Esophagus muscularis mucosa (tissue), 4 donors: ENCODE data around the gene KRT78. TPM values are rescaled to one million over a fixed set of nuclear protein-coding genes. Genes with fewer than 3 reads are reported as not detected.
"Not testable (repeated sequence)": the region's sequence is repeated elsewhere in the genome, so short reads cannot be mapped to it uniquely, and the experiment has no call there.

Experiments
- DNase-seq: peaks from one replicate; pipeline ENCODE4 v3.0.0-alpha.2; 2017; ENCODE audit errors: extremely low spot score
- H3K27ac ChIP-seq, 4 donors: fragments of 200-600 bp; sonication (generic); replicated peaks in 1 of 4; 1 replicate in 3 of 4; 2 replicates in 1 of 4; pipeline ENCODE4 v1.5.1; 2016 to 2019; ENCODE audit warnings: mild to moderate bottlenecking in 1 of 4
- H3K27me3 ChIP-seq, 4 donors: fragments of 200-600 bp; sonication (generic); one replicate each; pipeline versions ENCODE4 v1.5.1 to v1.6.0; 2016 to 2019
- H3K36me3 ChIP-seq, 4 donors: fragments of 200-600 bp; sonication (generic); one replicate each; pipeline ENCODE4 v1.5.1; 2016 to 2019
- H3K4me1 ChIP-seq, 4 donors: fragments of 200-600 bp; sonication (generic); one replicate each; pipeline ENCODE4 v1.5.1; 2016 to 2019
- H3K4me3 ChIP-seq, 4 donors: fragments of 200-600 bp; sonication (generic); 1 replicate in 2 of 4; 2 replicates in 2 of 4; pipeline ENCODE4 v1.5.1; 2016 to 2019; ENCODE audit warnings: mild to moderate bottlenecking in 4 of 4, moderate library complexity in 1 of 4
- H3K9me3 ChIP-seq, 4 donors: fragments of 200-600 bp; sonication (generic); 1 replicate in 3 of 4; 2 replicates in 1 of 4; pipeline ENCODE4 v1.5.1; 2016 to 2019
- EP300 ChIP-seq: sonication (generic); formaldehyde crosslinking; IDR thresholded peaks from one replicate; pipeline ENCODE4 v1.6.1; 2017; ENCODE audit warnings: antibody characterized with exemption
- POLR2A ChIP-seq: fragments of 450-650 bp; IDR thresholded peaks from one replicate; pipeline ENCODE4 v1.6.1; 2017; ENCODE audit warnings: antibody characterized with exemption, moderate library complexity, mild to moderate bottlenecking, low read depth
- POLR2AphosphoS5 ChIP-seq, 2 donors: sonication (generic); formaldehyde crosslinking; IDR thresholded peaks; one replicate each; pipeline ENCODE4 v1.6.1; 2017; ENCODE audit warnings: antibody characterized with exemption in 2 of 2
- WGBS: methylation state at CpG from one replicate; pipeline ENCODE4 v1.1.5; 2018; 5-methylcytosine and 5-hydroxymethylcytosine counted together
- intact Hi-C: fragments of 100-400 bp; cut with DNase I; formaldehyde crosslinking; loops from one replicate; pipeline ENCODE4 v1.15.1; 2023
- total RNA-seq, 4 donors: library from RNA; depleted of rRNA; stranded (reverse); fragments of >200 nt; gene quantifications; one replicate each; pipeline versions ENCODE4 v1.1.0 to v1.2.1, GENCODE V29; 2016
- TF ChIP-seq, protein P1 (sequence below), 3 experiments: fragments of 200-600 bp in 2 of 3; fragments of 450-650 bp in 1 of 3; sonication (generic) in 2 of 3; IDR thresholded peaks; one replicate each; pipeline ENCODE4 v1.5.1; 2017 to 2019; ENCODE audit warnings: antibody characterized with exemption in 3 of 3, mild to moderate bottlenecking in 2 of 3, moderate library complexity in 1 of 3

KRT78 gene
- total RNA-seq, 4 donors from 2014 or later: 0.33 to 2.1 (median 0.75) TPM; not detected in 1

GRCh38 chr12:52892207-52892852 lies 43.5 kb upstream of the KRT78 start:
- WGBS: 88% methylated on average over 7 of the region's 7 CpGs
- Histone ChIP-seq H3K36me3 (peaks cover 0 to 8% (median 3%) of the 10 kb centered on the region in 4 donors), H3K9me3 (no peaks in the 10 kb centered on the region), H3K27me3 (no peaks in the 10 kb centered on the region), H3K4me3 (no peak overlapping the region), H3K27ac (no peak overlapping the region), H3K4me1 (peaks cover 0 to 22% (median 15%) of the 10 kb centered on the region in 4 donors)
- DNase-seq: no peak
- intact Hi-C loops: no loop called here
- TF ChIP-seq POLR2A: no peak

DNA sequence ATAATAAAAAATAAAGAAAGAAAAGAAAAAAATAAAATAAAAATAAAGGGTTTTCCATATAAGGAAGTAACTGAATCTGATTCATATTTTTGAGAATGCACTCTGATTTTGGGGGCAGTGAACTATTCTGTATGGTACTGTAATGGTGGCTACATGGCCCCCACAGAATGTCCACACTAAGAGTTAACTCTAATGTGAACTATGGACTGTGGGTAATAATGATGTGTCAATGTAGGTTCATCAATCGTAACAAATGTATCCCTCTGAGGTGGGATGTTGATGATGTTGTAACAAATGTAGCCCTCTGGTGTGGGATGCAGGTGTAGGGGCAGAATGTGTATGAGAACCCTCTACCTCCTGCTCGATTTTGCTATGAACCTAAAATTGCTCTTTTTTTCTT lies 42.2 kb upstream of the KRT78 start:
- Histone ChIP-seq H3K27me3 (no peaks in the 10 kb centered on the region), H3K36me3 (no peaks in the 10 kb centered on the region), H3K9me3 (no peaks in the 10 kb centered on the region), H3K4me3 (no peak overlapping the region), H3K4me1 (peaks cover 0 to 9% (median 2%) of the 10 kb centered on the region in 4 donors), H3K27ac (no peak overlapping the region)
- DNase-seq: no peak
- intact Hi-C loops: no loop called here
- TF ChIP-seq, protein P1, sequence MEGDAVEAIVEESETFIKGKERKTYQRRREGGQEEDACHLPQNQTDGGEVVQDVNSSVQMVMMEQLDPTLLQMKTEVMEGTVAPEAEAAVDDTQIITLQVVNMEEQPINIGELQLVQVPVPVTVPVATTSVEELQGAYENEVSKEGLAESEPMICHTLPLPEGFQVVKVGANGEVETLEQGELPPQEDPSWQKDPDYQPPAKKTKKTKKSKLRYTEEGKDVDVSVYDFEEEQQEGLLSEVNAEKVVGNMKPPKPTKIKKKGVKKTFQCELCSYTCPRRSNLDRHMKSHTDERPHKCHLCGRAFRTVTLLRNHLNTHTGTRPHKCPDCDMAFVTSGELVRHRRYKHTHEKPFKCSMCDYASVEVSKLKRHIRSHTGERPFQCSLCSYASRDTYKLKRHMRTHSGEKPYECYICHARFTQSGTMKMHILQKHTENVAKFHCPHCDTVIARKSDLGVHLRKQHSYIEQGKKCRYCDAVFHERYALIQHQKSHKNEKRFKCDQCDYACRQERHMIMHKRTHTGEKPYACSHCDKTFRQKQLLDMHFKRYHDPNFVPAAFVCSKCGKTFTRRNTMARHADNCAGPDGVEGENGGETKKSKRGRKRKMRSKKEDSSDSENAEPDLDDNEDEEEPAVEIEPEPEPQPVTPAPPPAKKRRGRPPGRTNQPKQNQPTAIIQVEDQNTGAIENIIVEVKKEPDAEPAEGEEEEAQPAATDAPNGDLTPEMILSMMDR (IDR thresholded peaks at IDR 0.05): no peak
- no peak for TF ChIP-seq POLR2AphosphoS5 (IDR thresholded peaks at IDR 0.05)
- no peak for TF ChIP-seq POLR2A
- TF ChIP-seq EP300: no peak
- WGBS: 63% methylated on average over 2 of the region's 2 CpGs

GRCh38 chr12:52890417-52890816 lies 41.6 kb upstream of the KRT78 start:
- H3K27me3 ChIP-seq: no peaks in the 10 kb centered on the region
- no peak for DNase-seq
- 93% methylated on average over 3 of the region's 3 CpGs for WGBS
- intact Hi-C loops: no loop called here
- TF ChIP-seq POLR2AphosphoS5 (IDR thresholded peaks at IDR 0.05) (no peak), POLR2A (no peak), EP300 (no peak)
- TF ChIP-seq, protein P1 (IDR thresholded peaks at IDR 0.05): no peak
- no peaks in the 10 kb centered on the region for H3K9me3 ChIP-seq
- H3K4me3 ChIP-seq: no peak overlapping the region
- no peak overlapping the region for H3K27ac ChIP-seq
- H3K36me3 ChIP-seq: no peaks in the 10 kb centered on the region
- peaks cover 0 to 3% (median 0%) of the 10 kb centered on the region in 4 donors for H3K4me1 ChIP-seq

GRCh38 chr12:52884526-52885293 lies 35.9 kb upstream of the KRT78 start:
- Histone ChIP-seq H3K27me3 (peaks cover 0 to 16% (median 0%) of the 10 kb centered on the region in 4 donors), H3K36me3 (no peaks in the 10 kb centered on the region), H3K9me3 (no peaks in the 10 kb centered on the region), H3K4me1 (peaks cover 2 to 6% (median 4%) of the 10 kb centered on the region in 4 donors), H3K4me3 (no peak overlapping the region), H3K27ac (no peak overlapping the region)
- no peak for DNase-seq
- TF ChIP-seq, protein P1 (IDR thresholded peaks at IDR 0.05): peak; percentile 90 to 98 (median 94)
- no peak for TF ChIP-seq POLR2AphosphoS5 (IDR thresholded peaks at IDR 0.05)
- WGBS: 33% methylated on average over 13 of the region's 13 CpGs
- intact Hi-C loops: loop anchor here (1.0 kb wide), 1 partner anchor 96 kb away; no protein-coding TSS in a partner anchor

DNA sequence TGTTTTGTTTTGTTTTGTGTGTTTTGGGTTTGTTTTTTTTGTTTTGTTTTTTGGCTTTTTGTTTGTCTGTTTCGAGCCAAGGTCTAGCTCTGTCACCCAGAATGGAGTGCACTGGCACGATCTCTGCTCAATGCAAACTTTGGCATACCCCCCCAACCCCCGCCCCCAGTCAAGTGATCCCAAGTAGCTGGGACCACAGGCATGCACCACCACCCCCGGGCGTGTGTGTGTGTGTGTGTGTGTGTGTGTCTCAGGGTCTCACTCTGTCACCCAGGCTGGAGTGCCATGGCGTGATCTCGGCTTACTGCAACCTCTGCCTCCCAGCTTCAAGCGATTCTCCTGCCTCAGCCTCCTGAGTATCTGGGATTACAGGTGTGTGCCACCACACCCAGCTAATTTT lies 31.7 kb upstream of the KRT78 start:
- not testable (repeated sequence) for H3K9me3 ChIP-seq, H3K4me3 ChIP-seq, DNase-seq, H3K27ac ChIP-seq, H3K36me3 ChIP-seq
- Histone ChIP-seq H3K27me3 (peaks cover 0 to 16% (median 0%) of the 10 kb centered on the region in 4 donors), H3K4me1 (peaks cover 8 to 19% (median 16%) of the 10 kb centered on the region in 4 donors)
- 78% methylated on average over 8 of the region's 8 CpGs for WGBS
- intact Hi-C loops: loop anchor here (1.0 kb wide), 1 partner anchor 297 kb away; no protein-coding TSS in a partner anchor
